ENCODE measurements around the gene ZNF532. TPM values are rescaled to one million over a fixed set of nuclear protein-coding genes. Genes with fewer than 3 reads are reported as not detected.

The ZNF532 gene
- total RNA-seq, 5 donors from 2014 or later (not counting 1 experiment from before 2014, with no cell fraction given) = 5.0 to 14.2 (median 7.8) TPM

DNA sequence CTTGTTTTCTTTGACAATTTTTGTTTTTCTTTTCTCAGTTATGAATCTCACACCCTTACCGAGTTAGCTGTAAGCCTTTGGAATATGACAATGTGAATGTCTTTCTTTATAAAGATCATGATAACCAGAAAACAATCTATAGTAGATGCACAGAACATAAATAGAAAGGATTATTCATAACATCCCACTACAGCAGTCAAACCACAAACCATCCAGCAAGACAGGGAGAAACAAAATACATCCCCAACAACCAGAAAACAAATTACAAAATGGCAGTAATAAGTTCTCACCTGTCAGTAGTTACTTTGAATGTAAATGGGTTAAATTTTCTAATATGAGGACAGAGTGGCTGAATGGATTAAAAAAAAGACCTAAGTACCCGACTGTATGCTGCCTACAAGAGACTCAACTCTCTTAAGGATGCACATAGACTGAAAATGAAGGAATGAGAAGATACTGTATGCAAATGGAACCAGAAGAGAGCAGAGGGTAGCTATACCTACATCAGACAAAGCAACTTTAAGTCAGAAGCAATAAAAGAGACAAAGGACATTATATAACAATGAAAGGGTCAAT, 124.6 kb downstream of the ZNF532 start:
- Mint-ChIP-seq H3K4me1 (no peaks in the 10 kb centered on the region), H3K27me3 (peaks cover 17 to 20% of the 10 kb centered on the region in 2 donors), H3K4me3 (no peak overlapping the region), H3K36me3 (no peaks in the 10 kb centered on the region), H3K9me3 (peaks cover 7 to 10% (median 9%) of the 10 kb centered on the region in 3 donors), H3K27ac (no peak overlapping the region)
- peaks cover 2 to 7% of the 10 kb centered on the region in 2 experiments for H3K27me3 ChIP-seq (replicated peaks in 1 of 2; ENCODE audit: control insufficient read depth in 2 of 2, extremely low read depth in 1 of 2, insufficient read depth in 2 of 2, low read length in 1 of 2)
- ChIA-PET CTCF (no interaction called here), POLR2A (no interaction called here)
- H3K4me3 ChIP-seq (ENCODE audit: control insufficient read depth in 1 of 2, extremely low read depth in 1 of 2, low read length in 1 of 2) = no peak overlapping the region
- H3K4me1 ChIP-seq (ENCODE audit: control insufficient read depth in 1 of 2, extremely low read depth in 1 of 2, insufficient read depth in 2 of 2, low read length in 2 of 2) = no peaks in the 10 kb centered on the region
- H3K27ac ChIP-seq (ENCODE audit: low read length) = no peak overlapping the region
- DNase-seq (no peak), ATAC-seq (replicated peaks in 1 of 4) (no peak)
- H3K9me3 ChIP-seq = no peaks in the 10 kb centered on the region
- WGBS (ENCODE audit: insufficient coverage) = no CpG with 5 or more reads among the region's 2 CpGs
- H3K36me3 ChIP-seq (ENCODE audit: control insufficient read depth in 2 of 2, extremely low read depth in 1 of 2, insufficient read depth in 1 of 2, low read length in 1 of 2) = no peaks in the 10 kb centered on the region

GRCh38 chr18:58990720-58991119, 126.0 kb downstream of the ZNF532 start:
- Histone ChIP-seq H3K36me3 (ENCODE audit: control insufficient read depth in 2 of 2, extremely low read depth in 1 of 2, insufficient read depth in 1 of 2, low read length in 1 of 2) (no peaks in the 10 kb centered on the region), H3K9me3 (no peaks in the 10 kb centered on the region), H3K4me3 (ENCODE audit: control insufficient read depth in 1 of 2, extremely low read depth in 1 of 2, low read length in 1 of 2) (no peak overlapping the region), H3K27ac (ENCODE audit: low read length) (no peak overlapping the region), H3K27me3 (replicated peaks in 1 of 2; ENCODE audit: control insufficient read depth in 2 of 2, extremely low read depth in 1 of 2, insufficient read depth in 2 of 2, low read length in 1 of 2) (peaks cover 2 to 7% of the 10 kb centered on the region in 2 experiments), H3K4me1 (ENCODE audit: control insufficient read depth in 1 of 2, extremely low read depth in 1 of 2, insufficient read depth in 2 of 2, low read length in 2 of 2) (no peaks in the 10 kb centered on the region)
- peaks cover 21 to 25% of the 10 kb centered on the region in 2 donors for H3K27me3 Mint-ChIP-seq
- CTCF ChIA-PET = no interaction called here
- DNase-seq (no peak), ATAC-seq (replicated peaks in 1 of 4) (no peak)
- no peaks in the 10 kb centered on the region for H3K36me3 Mint-ChIP-seq
- POLR2A ChIA-PET = no interaction called here
- WGBS (ENCODE audit: insufficient coverage) = 80% methylated on average over 2 of the region's 6 CpGs
- H3K27ac Mint-ChIP-seq = no peak overlapping the region
- H3K9me3 Mint-ChIP-seq = peaks cover 7 to 10% (median 9%) of the 10 kb centered on the region in 3 donors
- H3K4me3 Mint-ChIP-seq = no peak overlapping the region
- no peaks in the 10 kb centered on the region for H3K4me1 Mint-ChIP-seq

GRCh38 chr18:58991167-58991798, 126.6 kb downstream of the ZNF532 start:
- WGBS (ENCODE audit: insufficient coverage) = no CpG with 5 or more reads among the region's 7 CpGs
- DNase-seq = no peak
- no peak for ATAC-seq (replicated peaks in 1 of 4)
- H3K9me3 Mint-ChIP-seq = peaks cover 7 to 10% (median 9%) of the 10 kb centered on the region in 3 donors
- POLR2A ChIA-PET = no interaction called here
- CTCF ChIA-PET = no interaction called here
- no peak overlapping the region for H3K4me3 Mint-ChIP-seq
- Histone ChIP-seq H3K27me3 (replicated peaks in 1 of 2; ENCODE audit: control insufficient read depth in 2 of 2, extremely low read depth in 1 of 2, insufficient read depth in 2 of 2, low read length in 1 of 2) (peaks cover 2 to 7% of the 10 kb centered on the region in 2 experiments), H3K36me3 (ENCODE audit: control insufficient read depth in 2 of 2, extremely low read depth in 1 of 2, insufficient read depth in 1 of 2, low read length in 1 of 2) (no peaks in the 10 kb centered on the region), H3K4me1 (ENCODE audit: control insufficient read depth in 1 of 2, extremely low read depth in 1 of 2, insufficient read depth in 2 of 2, low read length in 2 of 2) (no peaks in the 10 kb centered on the region), H3K27ac (ENCODE audit: low read length) (no peak overlapping the region), H3K9me3 (no peaks in the 10 kb centered on the region), H3K4me3 (ENCODE audit: control insufficient read depth in 1 of 2, extremely low read depth in 1 of 2, low read length in 1 of 2) (no peak overlapping the region)
- peaks cover 24 to 30% of the 10 kb centered on the region in 2 donors for H3K27me3 Mint-ChIP-seq
- H3K27ac Mint-ChIP-seq = no peak overlapping the region
- no peaks in the 10 kb centered on the region for H3K36me3 Mint-ChIP-seq
- H3K4me1 Mint-ChIP-seq = no peaks in the 10 kb centered on the region

- no peaks in the 10 kb centered on the region for H3K9me3 ChIP-seq
- H3K4me3 ChIP-seq (ENCODE audit: control insufficient read depth in 1 of 2, extremely low read depth in 1 of 2, low read length in 1 of 2) = no peak overlapping the region
- peaks cover 2% of the 10 kb centered on the region in 2 experiments for H3K27me3 ChIP-seq (replicated peaks in 1 of 2; ENCODE audit: control insufficient read depth in 2 of 2, extremely low read depth in 1 of 2, insufficient read depth in 2 of 2, low read length in 1 of 2)
- 85% methylated on average over 9 of the region's 16 CpGs for WGBS (ENCODE audit: insufficient coverage)
- no peaks in the 10 kb centered on the region for H3K36me3 ChIP-seq (ENCODE audit: control insufficient read depth in 2 of 2, extremely low read depth in 1 of 2, insufficient read depth in 1 of 2, low read length in 1 of 2)
- Mint-ChIP-seq H3K27me3 (peaks cover 20 to 31% of the 10 kb centered on the region in 2 donors), H3K4me1 (no peaks in the 10 kb centered on the region), H3K9me3 (peaks cover 7 to 10% (median 9%) of the 10 kb centered on the region in 3 donors), H3K27ac (no peak overlapping the region), H3K4me3 (no peak overlapping the region), H3K36me3 (no peaks in the 10 kb centered on the region)
- H3K27ac ChIP-seq (ENCODE audit: low read length) = no peak overlapping the region
- ChIA-PET POLR2A (no interaction called here), CTCF (no interaction called here)
- ATAC-seq (replicated peaks in 1 of 4) (no peak), DNase-seq (no peak)
- H3K4me1 ChIP-seq (ENCODE audit: control insufficient read depth in 1 of 2, extremely low read depth in 1 of 2, insufficient read depth in 2 of 2, low read length in 2 of 2) = no peaks in the 10 kb centered on the region
These were observed 127.9 kb downstream of the ZNF532 start for GRCh38 chr18:58992301-58993231.

GRCh38 chr18:58993260-58993659, 128.6 kb downstream of the ZNF532 start:
- DNase-seq (no peak), ATAC-seq (replicated peaks in 1 of 4) (no peak)
- H3K4me3 Mint-ChIP-seq = no peak overlapping the region
- H3K9me3 Mint-ChIP-seq = peaks cover 7 to 10% (median 9%) of the 10 kb centered on the region in 3 donors
- H3K4me3 ChIP-seq (ENCODE audit: control insufficient read depth in 1 of 2, extremely low read depth in 1 of 2, low read length in 1 of 2) = no peak overlapping the region
- no peaks in the 10 kb centered on the region for H3K9me3 ChIP-seq
- no peak overlapping the region for H3K27ac Mint-ChIP-seq
- H3K4me1 Mint-ChIP-seq = no peaks in the 10 kb centered on the region
- peaks cover 20 to 31% of the 10 kb centered on the region in 2 donors for H3K27me3 Mint-ChIP-seq
- H3K27ac ChIP-seq (ENCODE audit: low read length) = no peak overlapping the region
- CTCF ChIA-PET = no interaction called here
- H3K36me3 ChIP-seq (ENCODE audit: control insufficient read depth in 2 of 2, extremely low read depth in 1 of 2, insufficient read depth in 1 of 2, low read length in 1 of 2) = no peaks in the 10 kb centered on the region
- peaks cover 0 to 2% of the 10 kb centered on the region in 2 experiments for H3K27me3 ChIP-seq (replicated peaks in 1 of 2; ENCODE audit: control insufficient read depth in 2 of 2, extremely low read depth in 1 of 2, insufficient read depth in 2 of 2, low read length in 1 of 2)
- no peaks in the 10 kb centered on the region for H3K36me3 Mint-ChIP-seq
- H3K4me1 ChIP-seq (ENCODE audit: control insufficient read depth in 1 of 2, extremely low read depth in 1 of 2, insufficient read depth in 2 of 2, low read length in 2 of 2) = no peaks in the 10 kb centered on the region
- POLR2A ChIA-PET = no interaction called here
- no CpG with 5 or more reads among the region's 4 CpGs for WGBS (ENCODE audit: insufficient coverage)

DNA sequence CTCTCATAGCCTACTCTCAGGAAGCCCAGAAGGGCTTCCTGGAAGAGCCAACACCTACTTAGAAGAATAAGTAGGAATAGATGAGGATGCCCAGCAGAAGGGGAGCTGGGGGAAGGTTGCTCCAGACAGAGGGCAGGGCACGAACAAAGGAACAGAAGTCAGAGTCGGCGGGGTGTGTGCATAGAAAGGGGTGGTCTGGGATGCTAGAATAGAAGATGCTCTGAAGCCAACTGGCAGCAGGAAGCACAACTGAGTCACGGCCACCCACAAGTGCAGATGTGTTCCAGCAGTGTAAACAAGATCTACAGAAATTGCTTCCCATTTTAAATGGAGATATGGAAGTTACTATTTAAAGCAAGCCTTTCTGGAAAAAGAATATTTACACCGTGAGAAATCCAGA, 131.0 kb downstream of the ZNF532 start:
- CTCF ChIA-PET = no interaction called here

More for the DNA sequence above, 131.0 kb downstream of the ZNF532 start:
- Mint-ChIP-seq H3K9me3 (no peaks in the 10 kb centered on the region), H3K36me3 (no peaks in the 10 kb centered on the region), H3K27ac (no peak overlapping the region), H3K4me1 (no peaks in the 10 kb centered on the region), H3K4me3 (no peak overlapping the region), H3K27me3 (peaks cover 18 to 31% of the 10 kb centered on the region in 2 donors)
- Histone ChIP-seq H3K27ac (ENCODE audit: low read length) (no peak overlapping the region), H3K4me1 (ENCODE audit: control insufficient read depth in 1 of 2, extremely low read depth in 1 of 2, insufficient read depth in 2 of 2, low read length in 2 of 2) (no peaks in the 10 kb centered on the region), H3K27me3 (replicated peaks in 1 of 2; ENCODE audit: control insufficient read depth in 2 of 2, extremely low read depth in 1 of 2, insufficient read depth in 2 of 2, low read length in 1 of 2) (peaks cover 0 to 3% of the 10 kb centered on the region in 2 experiments), H3K36me3 (ENCODE audit: control insufficient read depth in 2 of 2, extremely low read depth in 1 of 2, insufficient read depth in 1 of 2, low read length in 1 of 2) (no peaks in the 10 kb centered on the region), H3K9me3 (no peaks in the 10 kb centered on the region), H3K4me3 (ENCODE audit: control insufficient read depth in 1 of 2, extremely low read depth in 1 of 2, low read length in 1 of 2) (no peak overlapping the region)
- ATAC-seq (replicated peaks in 1 of 4) (no peak), DNase-seq (no peak)
- POLR2A ChIA-PET = no interaction called here
- WGBS (ENCODE audit: insufficient coverage) = 70% methylated on average over 2 of the region's 5 CpGs
